Measurements from ENCODE around the gene IRAG1. TPM values are rescaled to one million over a fixed set of nuclear protein-coding genes. Genes with fewer than 3 reads are reported as not detected.

IRAG1 gene
- total and polyA plus RNA-seq, 2 of the 13 experiments (the other 11 are each of a cell fraction or from before 2014, with no cell fraction given) = 0.13 to 0.20 TPM

- CTCF ChIA-PET (ENCODE audit: low intra/inter-chr PET ratio, low total read pairs) = no interaction called here
- no TSS peak for BruUV-seq (replicated peaks)
- Histone ChIP-seq H3K4me1 (ENCODE audit: insufficient read depth, low read length) (no peaks in the 10 kb centered on the region), H3K27ac (ENCODE audit: extremely low read length, insufficient read depth, low read length) (no peak overlapping the region), H3K79me2 (ENCODE audit: insufficient read depth, low read length) (no peaks in the 10 kb centered on the region), H3K9ac (ENCODE audit: insufficient read depth, low read depth, low read length) (no peak overlapping the region), H3K9me3 (ENCODE audit: low read length) (no peaks in the 10 kb centered on the region), H3K27me3 (ENCODE audit: control insufficient read depth in 1 of 2, insufficient read depth in 2 of 2, low read length in 2 of 2) (peaks cover 3 to 23% of the 10 kb centered on the region in 2 experiments; a peak in 4 of 5 replicates), H2AFZ (ENCODE audit: low read length) (no peak overlapping the region), H3K4me3 (replicated peaks in 1 of 3; ENCODE audit: insufficient read depth in 1 of 3, low read depth in 2 of 3, low read length in 3 of 3) (no peak overlapping the region), H3K4me2 (ENCODE audit: low read depth, low read length) (no peak overlapping the region), H4K20me1 (ENCODE audit: insufficient read depth, low read length) (no peaks in the 10 kb centered on the region), H3K36me3 (replicated peaks in 1 of 2; ENCODE audit: control insufficient read depth in 1 of 2, insufficient read depth in 2 of 2, low read length in 2 of 2) (no peaks in the 10 kb centered on the region)
- ATAC-seq = no peak
- DNase-seq (ENCODE audit: low spot score) = no peak
- in situ Hi-C loops (cut with HindIII; ENCODE audit: extremely low pct_ligation_motif_present, low pct_unique_long_range_greater_than_20kb) (no loop called here), intact Hi-C loops (cut with micrococcal nuclease; ENCODE audit: unreplicated experiment) (no loop called here)
- WGBS (ENCODE audit: low lambda C conversion rate) = 15% methylated on average over 9 of the region's 9 CpGs
- no peak for FAIRE-seq
- POLR2A ChIA-PET = no interaction called here
- TF ChIP-seq FOXC1 (CRISPR knock-in tag; IDR thresholded peaks at IDR 0.05; ENCODE audit: borderline replicate concordance) = no peak
- no peak for TF ChIP-seq ZNF512B (CRISPR knock-in tag; IDR thresholded peaks at IDR 0.05; ENCODE audit: borderline replicate concordance)
- TF ChIP-seq NCOA1 (CRISPR knock-in tag; IDR thresholded peaks at IDR 0.05) = no peak
- TF ChIP-seq, protein P1, sequence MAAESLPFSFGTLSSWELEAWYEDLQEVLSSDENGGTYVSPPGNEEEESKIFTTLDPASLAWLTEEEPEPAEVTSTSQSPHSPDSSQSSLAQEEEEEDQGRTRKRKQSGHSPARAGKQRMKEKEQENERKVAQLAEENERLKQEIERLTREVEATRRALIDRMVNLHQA (CRISPR knock-in tag; IDR thresholded peaks at IDR 0.05) = no peak
- TF ChIP-seq FOXO4 (CRISPR knock-in tag; conservative IDR thresholded peaks at IDR 0.05) = no peak
- no peak for TF ChIP-seq MXI1 (IDR thresholded peaks at IDR 0.05; ENCODE audit: borderline replicate concordance, low read depth, low read length)
- no peak for TF ChIP-seq ZMYM3 (CRISPR knock-in tag; IDR thresholded peaks at IDR 0.05)
- TF ChIP-seq MEF2D (CRISPR knock-in tag; IDR thresholded peaks at IDR 0.05) = no peak
- TF ChIP-seq CAMTA2 (CRISPR knock-in tag; IDR thresholded peaks at IDR 0.05; ENCODE audit: borderline replicate concordance) = no peak
- no peak for TF ChIP-seq MXD4 (CRISPR knock-in tag; IDR thresholded peaks at IDR 0.05)
- TF ChIP-seq ZNF350 (CRISPR knock-in tag; IDR thresholded peaks at IDR 0.05; ENCODE audit: borderline replicate concordance, low read depth) = no peak
- TF ChIP-seq, protein P2, sequence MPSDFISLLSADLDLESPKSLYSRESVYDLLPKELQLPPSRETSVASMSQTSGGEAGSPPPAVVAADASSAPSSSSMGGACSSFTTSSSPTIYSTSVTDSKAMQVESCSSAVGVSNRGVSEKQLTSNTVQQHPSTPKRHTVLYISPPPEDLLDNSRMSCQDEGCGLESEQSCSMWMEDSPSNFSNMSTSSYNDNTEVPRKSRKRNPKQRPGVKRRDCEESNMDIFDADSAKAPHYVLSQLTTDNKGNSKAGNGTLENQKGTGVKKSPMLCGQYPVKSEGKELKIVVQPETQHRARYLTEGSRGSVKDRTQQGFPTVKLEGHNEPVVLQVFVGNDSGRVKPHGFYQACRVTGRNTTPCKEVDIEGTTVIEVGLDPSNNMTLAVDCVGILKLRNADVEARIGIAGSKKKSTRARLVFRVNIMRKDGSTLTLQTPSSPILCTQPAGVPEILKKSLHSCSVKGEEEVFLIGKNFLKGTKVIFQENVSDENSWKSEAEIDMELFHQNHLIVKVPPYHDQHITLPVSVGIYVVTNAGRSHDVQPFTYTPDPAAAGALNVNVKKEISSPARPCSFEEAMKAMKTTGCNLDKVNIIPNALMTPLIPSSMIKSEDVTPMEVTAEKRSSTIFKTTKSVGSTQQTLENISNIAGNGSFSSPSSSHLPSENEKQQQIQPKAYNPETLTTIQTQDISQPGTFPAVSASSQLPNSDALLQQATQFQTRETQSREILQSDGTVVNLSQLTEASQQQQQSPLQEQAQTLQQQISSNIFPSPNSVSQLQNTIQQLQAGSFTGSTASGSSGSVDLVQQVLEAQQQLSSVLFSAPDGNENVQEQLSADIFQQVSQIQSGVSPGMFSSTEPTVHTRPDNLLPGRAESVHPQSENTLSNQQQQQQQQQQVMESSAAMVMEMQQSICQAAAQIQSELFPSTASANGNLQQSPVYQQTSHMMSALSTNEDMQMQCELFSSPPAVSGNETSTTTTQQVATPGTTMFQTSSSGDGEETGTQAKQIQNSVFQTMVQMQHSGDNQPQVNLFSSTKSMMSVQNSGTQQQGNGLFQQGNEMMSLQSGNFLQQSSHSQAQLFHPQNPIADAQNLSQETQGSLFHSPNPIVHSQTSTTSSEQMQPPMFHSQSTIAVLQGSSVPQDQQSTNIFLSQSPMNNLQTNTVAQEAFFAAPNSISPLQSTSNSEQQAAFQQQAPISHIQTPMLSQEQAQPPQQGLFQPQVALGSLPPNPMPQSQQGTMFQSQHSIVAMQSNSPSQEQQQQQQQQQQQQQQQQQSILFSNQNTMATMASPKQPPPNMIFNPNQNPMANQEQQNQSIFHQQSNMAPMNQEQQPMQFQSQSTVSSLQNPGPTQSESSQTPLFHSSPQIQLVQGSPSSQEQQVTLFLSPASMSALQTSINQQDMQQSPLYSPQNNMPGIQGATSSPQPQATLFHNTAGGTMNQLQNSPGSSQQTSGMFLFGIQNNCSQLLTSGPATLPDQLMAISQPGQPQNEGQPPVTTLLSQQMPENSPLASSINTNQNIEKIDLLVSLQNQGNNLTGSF (CRISPR knock-in tag; IDR thresholded peaks at IDR 0.05) = no peak
- no peak for TF ChIP-seq TRIM24 (CRISPR knock-in tag; IDR thresholded peaks at IDR 0.05)
- TF ChIP-seq ZNF138 (CRISPR knock-in tag; IDR thresholded peaks at IDR 0.05; ENCODE audit: low read depth) = no peak
These were observed 3.1 kb upstream of the IRAG1 start for GRCh38 chr11:10696468-10697322.
